ENCODE results near the gene FBXL7.

DNA sequence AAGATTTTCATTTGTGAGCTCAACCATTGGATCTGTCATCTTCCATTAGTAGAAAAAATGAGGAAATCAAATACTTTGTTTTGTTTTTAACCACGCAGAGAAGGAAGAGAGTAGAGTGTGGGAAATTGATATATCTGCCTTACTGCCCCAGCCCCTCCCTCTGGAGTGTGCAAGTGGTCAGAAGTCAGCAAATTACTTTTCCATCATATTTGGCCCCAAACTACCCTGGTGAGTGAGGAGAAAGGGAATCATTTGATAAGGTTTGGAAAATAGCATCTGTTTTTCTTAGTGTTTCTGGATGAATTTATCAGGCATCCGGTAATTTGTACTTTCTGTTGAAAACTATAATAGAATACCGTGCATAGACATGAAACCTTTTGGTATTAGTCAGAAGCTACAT, 352.2 kb downstream of the FBXL7 start:
- TF ChIP-seq, protein P1, sequence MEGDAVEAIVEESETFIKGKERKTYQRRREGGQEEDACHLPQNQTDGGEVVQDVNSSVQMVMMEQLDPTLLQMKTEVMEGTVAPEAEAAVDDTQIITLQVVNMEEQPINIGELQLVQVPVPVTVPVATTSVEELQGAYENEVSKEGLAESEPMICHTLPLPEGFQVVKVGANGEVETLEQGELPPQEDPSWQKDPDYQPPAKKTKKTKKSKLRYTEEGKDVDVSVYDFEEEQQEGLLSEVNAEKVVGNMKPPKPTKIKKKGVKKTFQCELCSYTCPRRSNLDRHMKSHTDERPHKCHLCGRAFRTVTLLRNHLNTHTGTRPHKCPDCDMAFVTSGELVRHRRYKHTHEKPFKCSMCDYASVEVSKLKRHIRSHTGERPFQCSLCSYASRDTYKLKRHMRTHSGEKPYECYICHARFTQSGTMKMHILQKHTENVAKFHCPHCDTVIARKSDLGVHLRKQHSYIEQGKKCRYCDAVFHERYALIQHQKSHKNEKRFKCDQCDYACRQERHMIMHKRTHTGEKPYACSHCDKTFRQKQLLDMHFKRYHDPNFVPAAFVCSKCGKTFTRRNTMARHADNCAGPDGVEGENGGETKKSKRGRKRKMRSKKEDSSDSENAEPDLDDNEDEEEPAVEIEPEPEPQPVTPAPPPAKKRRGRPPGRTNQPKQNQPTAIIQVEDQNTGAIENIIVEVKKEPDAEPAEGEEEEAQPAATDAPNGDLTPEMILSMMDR (IDR thresholded peaks at IDR 0.05): no peak
- no peak for TF ChIP-seq EZH2 (IDR thresholded peaks at IDR 0.05; ENCODE audit: borderline replicate concordance, insufficient read depth, low read depth, low read length, poor library complexity, severe bottlenecking)

Measured in B cell (primary cell).